SK-N-SH treated with all-trans-retinoic acid at 6 μM for 48 hours (cell line): Measurements from ENCODE around the gene TBX5.

Source experiments
- POU6F1 ChIP-seq: fragments of 250-450 bp; sonication (Bioruptor Pico); IDR thresholded peaks from 2 replicates; pipeline ENCODE4 v1.8.0; 2021; ENCODE audit warnings: low read depth, mild to moderate bottlenecking, moderate library complexity, borderline replicate concordance
- ZC3H10 ChIP-seq: fragments of 250-450 bp; sonication (Bioruptor Pico); IDR thresholded peaks from 2 replicates; pipeline ENCODE4 v1.5.1; 2021; ENCODE audit warnings: mild to moderate bottlenecking, moderate library complexity
- ZNF70 ChIP-seq: fragments of 450-650 bp; formaldehyde crosslinking; IDR thresholded peaks from 2 replicates; pipeline ENCODE4 v1.5.0; 2020; ENCODE audit warnings: mild to moderate bottlenecking, moderate library complexity

- TF ChIP-seq ZC3H10 (CRISPR knock-in tag): no peak
- TF ChIP-seq ZNF70 (CRISPR knock-in tag): no peak
- no peak for TF ChIP-seq POU6F1 (CRISPR knock-in tag)
Observed at GRCh38 chr12:114395233-114395632, 10.7 kb downstream of the TBX5 start.
